Panc1 (cell line): ENCODE results near the gene COL23A1. TPM values are rescaled to one million over a fixed set of nuclear protein-coding genes. Genes with fewer than 3 reads are reported as not detected.

Source experiments
- ATAC-seq: fragments of 200-7000 bp; cut with Tn5 transposase; 2 replicates; pipeline ENCODE4 v1.9.1; 2020; ENCODE audit warnings: mild to moderate bottlenecking, moderate library complexity
- BruUV-seq: library from RNA; stranded (reverse); fragments of 400-500 nt; replicated peaks from 2 replicates; lab custom pipeline; 2021; lab: Mats Ljungman, UMichigan
- CTCF ChIA-PET: fragments of 300-600 bp; sonication (Branson Sonifier 250); formaldehyde crosslinking; loops from one replicate; lab custom pipeline; 2022; ENCODE audit warnings: antibody characterized with exemption; lab: Charles Lee
- POLR2A ChIA-PET: fragments of 300-600 bp; sonication (Branson Sonifier 250); formaldehyde crosslinking; loops from one replicate; lab custom pipeline; 2022; ENCODE audit warnings: antibody characterized with exemption; lab: Charles Lee
- DNase-seq: peaks from one replicate; pipeline ENCODE4 v3.0.0-alpha.2; 2010; ENCODE audit warnings: low read depth, low spot score
- H3K27ac ChIP-seq: 2 replicates; pipeline ENCODE4 v1.5.1; 2011; ENCODE audit warnings: mild to moderate bottlenecking, low read length, inconsistent platforms
- H3K27me3 ChIP-seq: fragments of 200-500 bp; sonication (Bioruptor generic); 2 replicates; pipeline ENCODE4 v1.6.0; 2014; ENCODE audit warnings: low read length, inconsistent platforms; ENCODE audit not compliant: control insufficient read depth, insufficient read depth
- H3K36me3 ChIP-seq: fragments of 200-500 bp; sonication (Bioruptor generic); 2 replicates; pipeline ENCODE4 v1.5.1; 2014; ENCODE audit warnings: inconsistent platforms, mild to moderate bottlenecking, low read length, moderate library complexity; ENCODE audit not compliant: control insufficient read depth, insufficient read depth
- H3K4me1 ChIP-seq: 2 replicates; pipeline ENCODE4 v1.5.1; 2011; ENCODE audit warnings: inconsistent platforms, mild to moderate bottlenecking, low read length, moderate library complexity; ENCODE audit not compliant: control insufficient read depth, insufficient read depth
- H3K4me3 ChIP-seq, 2 experiments: 2 replicates each; pipeline ENCODE4 v1.5.1; 2011 to 2012; ENCODE audit warnings: low read depth in 2 of 2, low read length in 2 of 2, mild to moderate bottlenecking in 2 of 2, inconsistent platforms in 1 of 2, moderate library complexity in 1 of 2
- H3K9me3 ChIP-seq: fragments of 200-500 bp; sonication (Bioruptor generic); 2 replicates; pipeline ENCODE4 v1.5.1; 2014; ENCODE audit warnings: low read depth, mild to moderate bottlenecking, inconsistent platforms, low read length, moderate library complexity; ENCODE audit not compliant: control insufficient read depth, insufficient read depth
- CTCF ChIP-seq: fragments of 450-650 bp; IDR thresholded peaks from 2 replicates; pipeline ENCODE4 v1.5.1; 2017; ENCODE audit warnings: mild to moderate bottlenecking
- POLR2AphosphoS5 ChIP-seq: IDR thresholded peaks from 2 replicates; pipeline ENCODE4 v1.6.1; 2012; ENCODE audit warnings: mild to moderate bottlenecking, low read depth, low read length, moderate library complexity
- REST ChIP-seq, 2 experiments: IDR thresholded peaks; 2 replicates each; pipeline ENCODE4 v1.6.1; 2011 to 2012; ENCODE audit warnings: low read depth in 2 of 2, control low read depth in 1 of 2, low read length in 1 of 2, mild to moderate bottlenecking in 1 of 2, moderate library complexity in 1 of 2; ENCODE audit not compliant: insufficient read depth in 1 of 2
- SIN3A ChIP-seq: IDR thresholded peaks from 2 replicates; pipeline ENCODE4 v1.6.1; 2012; ENCODE audit warnings: low read depth, mild to moderate bottlenecking, low read length, moderate library complexity, borderline replicate concordance; ENCODE audit not compliant: insufficient read depth
- TCF7L2 ChIP-seq: IDR thresholded peaks from 2 replicates; pipeline ENCODE4 v1.6.1; 2011; ENCODE audit warnings: mild to moderate bottlenecking, low read depth, low read length, inconsistent platforms
- in situ Hi-C: cut with HindIII; loops from 2 replicates; pipeline ENCODE4 v1.10.0; 2016; ENCODE audit warnings: low sequenced_read_pairs, low pct_unique_long_range_greater_than_20kb
- intact Hi-C: fragments of 100-400 bp; cut with micrococcal nuclease; formaldehyde crosslinking; loops from one replicate; pipeline ENCODE4 v1.10.0; 2022; ENCODE audit not compliant: unreplicated experiment
- total RNA-seq: library from RNA; stranded (reverse); gene quantifications from one replicate; pipeline ENCODE4 v1.2.1, GENCODE V29; 2021; ENCODE audit not compliant: unreplicated experiment

Gene COL23A1
- total RNA-seq, 1 experiment from 2014 or later: 0.05 TPM

- ChIA-PET CTCF (no interaction called here), POLR2A (no interaction called here)
- Histone ChIP-seq H3K4me1 (peaks cover 5% of the 10 kb centered on the region), H3K36me3 (no peaks in the 10 kb centered on the region), H3K4me3 (no peak overlapping the region), H3K9me3 (no peaks in the 10 kb centered on the region), H3K27me3 (peaks cover 5% of the 10 kb centered on the region; the same call in 1 of the 2 replicates), H3K27ac (no peak overlapping the region)
- BruUV-seq: no TSS peak
- DNase-seq (no peak), ATAC-seq (no peak)
- intact Hi-C loops: loop anchor here (10.0 kb wide), 1 partner anchor 165 kb away; no protein-coding TSS in a partner anchor
- in situ Hi-C loops: no loop called here
- TF ChIP-seq CTCF (no peak), SIN3A (no peak), TCF7L2 (no peak), POLR2AphosphoS5 (no peak), REST (IDR thresholded peaks at IDR 0.05; ENCODE audit: insufficient read depth in 1 of 2, low read depth in 2 of 2, low read length in 1 of 2) (no peak)
Measured at GRCh38 chr5:178289438-178289837, 300.8 kb downstream of the COL23A1 start.

- in situ Hi-C loops: no loop called here
- intact Hi-C loops: loop anchor here (10.0 kb wide), 1 partner anchor 166 kb away; no protein-coding TSS in a partner anchor
Measured at GRCh38 chr5:178288401-178289368, 301.5 kb downstream of the COL23A1 start.

More at GRCh38 chr5:178288401-178289368, 301.5 kb downstream of the COL23A1 start:
- Histone ChIP-seq H3K36me3 (no peaks in the 10 kb centered on the region), H3K9me3 (no peaks in the 10 kb centered on the region; the same call in 1 of the 2 replicates), H3K4me1 (peaks cover 5% of the 10 kb centered on the region), H3K27me3 (peaks cover 5% of the 10 kb centered on the region), H3K27ac (no peak overlapping the region), H3K4me3 (no peak overlapping the region)
- BruUV-seq: no TSS peak
- DNase-seq (no peak), ATAC-seq (no peak)
- ChIA-PET CTCF (no interaction called here), POLR2A (interaction anchor here (0.6 kb wide), 1 partner anchor 283 kb away, joined by 3 read pairs; no protein-coding TSS in a partner anchor)
- TF ChIP-seq SIN3A (no peak), REST (IDR thresholded peaks at IDR 0.05; ENCODE audit: insufficient read depth in 1 of 2, low read depth in 2 of 2, low read length in 1 of 2) (no peak), TCF7L2 (no peak), POLR2AphosphoS5 (no peak), CTCF (no peak)
